GM19023 (cell line): ENCODE results near the gene PLXNA4.
"Not testable (repeated sequence)": the region's sequence is repeated elsewhere in the genome, so short reads cannot be mapped to it uniquely, and the experiment has no call there.

ENCODE experiments used
- ATAC-seq: cut with Tn5 transposase; IDR thresholded peaks from one replicate; pipeline ENCODE4 v1.9.1; 2021; ENCODE audit warnings: mild to moderate bottlenecking, moderate library complexity; ENCODE audit not compliant: unreplicated experiment

Gene PLXNA4

DNA sequence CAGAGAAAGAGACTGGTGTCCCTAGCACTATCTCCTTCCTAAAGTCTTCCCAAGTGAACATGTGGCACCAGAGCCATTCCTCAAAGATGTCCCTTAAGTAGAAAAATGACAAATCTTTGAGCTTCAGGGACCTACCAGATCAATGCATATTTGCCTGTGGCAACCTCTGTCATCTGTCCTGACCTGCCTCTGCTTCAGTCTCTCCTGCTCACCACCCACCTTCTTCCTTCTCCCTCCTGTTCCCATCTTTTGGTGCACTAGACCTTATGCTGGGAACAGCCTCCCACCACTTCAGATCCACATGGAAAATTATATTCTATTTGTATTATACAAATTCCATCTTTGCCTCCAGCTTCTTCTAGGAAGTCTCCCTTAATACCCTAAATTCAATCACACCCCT, 386.4 kb downstream of the PLXNA4 start:
- ATAC-seq = no peak

DNA sequence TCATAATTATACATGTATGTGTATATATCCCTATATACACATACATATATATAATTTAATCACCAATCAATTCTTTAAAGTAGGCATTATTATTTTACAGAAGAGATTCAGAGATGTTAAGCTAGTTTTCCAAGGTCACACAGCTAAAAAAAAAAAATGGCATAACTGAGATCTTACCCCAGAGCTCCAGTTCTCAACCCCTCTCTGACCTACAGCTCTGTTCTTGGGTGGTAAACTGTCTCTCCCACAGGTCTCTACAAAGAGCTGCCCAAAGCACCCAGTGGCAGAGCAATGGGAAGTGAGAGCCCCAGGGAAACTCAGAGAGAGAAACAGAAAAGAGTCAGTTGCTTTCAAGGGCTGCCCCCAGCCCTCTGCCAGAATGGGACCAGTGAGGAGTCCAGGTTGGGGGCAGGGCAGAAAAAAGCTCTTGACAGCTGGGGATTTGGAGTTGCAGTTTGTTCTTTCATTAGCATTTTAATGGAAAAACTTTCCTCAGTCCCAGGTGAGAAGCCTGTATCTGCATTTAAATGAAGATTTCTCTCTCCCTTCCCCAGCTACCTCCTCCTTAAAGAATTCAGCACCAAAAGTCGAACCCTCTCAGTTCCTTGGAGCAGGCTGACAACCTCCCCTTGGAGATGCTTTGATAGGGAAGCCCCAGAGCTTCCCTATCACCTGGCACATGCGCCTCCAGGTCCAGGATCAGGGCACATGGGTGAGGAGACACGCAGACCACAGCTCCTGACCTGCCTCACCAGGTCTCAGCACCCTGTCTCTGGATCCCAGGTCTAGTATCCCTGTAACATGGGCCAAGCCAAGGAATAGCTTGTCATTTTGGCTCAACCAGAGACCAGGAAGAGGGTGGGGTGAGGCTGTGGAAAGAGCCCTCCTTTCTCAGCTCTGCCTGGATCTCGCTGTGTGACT, 388.1 kb downstream of the PLXNA4 start:
- ATAC-seq = no peak

DNA sequence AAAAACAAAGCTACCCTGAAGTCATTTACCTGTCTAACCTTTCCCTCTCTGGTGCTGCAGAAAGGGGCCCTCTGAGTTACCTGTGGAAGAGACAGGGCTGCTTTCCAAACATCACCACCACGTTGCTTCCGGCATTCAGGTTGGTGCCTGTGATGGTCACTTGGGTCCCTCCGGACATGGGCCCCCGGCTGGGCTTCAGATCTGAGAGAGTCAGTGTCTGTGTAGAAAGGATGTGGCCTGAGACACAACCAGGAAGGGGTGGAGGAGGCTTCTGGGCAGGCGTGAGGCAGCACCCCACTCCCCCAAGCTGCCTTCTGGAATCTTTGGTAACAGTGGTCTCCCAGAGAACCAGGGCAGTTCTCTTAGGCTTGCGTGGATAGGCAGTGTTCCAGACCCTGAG, 388.9 kb downstream of the PLXNA4 start:
- no peak for ATAC-seq

- ATAC-seq = no peak
Measured at GRCh38 chr7:132185150-132185549, 391.1 kb downstream of the PLXNA4 start.

DNA sequence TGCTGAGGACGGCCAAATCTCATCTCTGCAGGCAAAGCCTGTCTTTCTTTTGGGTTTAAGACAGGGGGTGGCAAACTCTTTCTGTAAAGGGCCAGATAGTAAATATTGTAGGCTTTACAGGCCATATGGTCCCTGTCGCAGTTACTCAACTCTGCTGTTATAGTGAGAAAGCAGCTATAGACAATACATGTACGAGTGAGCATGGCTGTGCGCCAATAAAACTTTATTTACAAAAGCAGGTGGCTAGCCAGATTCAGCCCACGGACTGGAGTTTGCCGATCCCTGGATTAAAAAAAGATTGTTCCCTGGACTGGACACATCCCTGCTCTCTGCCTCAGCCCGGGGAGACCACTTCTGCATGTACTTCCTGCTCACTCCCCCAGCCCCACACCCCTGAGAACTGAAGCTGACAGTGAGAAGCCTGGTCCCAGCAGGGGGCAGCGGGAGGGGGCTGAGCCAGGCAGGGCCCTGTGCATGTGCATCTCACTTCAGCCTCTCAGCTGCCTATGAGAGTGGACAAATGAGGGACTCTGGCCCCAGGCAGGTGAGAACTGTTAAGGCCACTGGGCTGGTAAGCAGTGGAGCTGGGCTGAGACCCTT, 392.4 kb downstream of the PLXNA4 start:
- ATAC-seq = no peak

- no peak for ATAC-seq
Measured at GRCh38 chr7:132182992-132183391, 393.3 kb downstream of the PLXNA4 start.

DNA sequence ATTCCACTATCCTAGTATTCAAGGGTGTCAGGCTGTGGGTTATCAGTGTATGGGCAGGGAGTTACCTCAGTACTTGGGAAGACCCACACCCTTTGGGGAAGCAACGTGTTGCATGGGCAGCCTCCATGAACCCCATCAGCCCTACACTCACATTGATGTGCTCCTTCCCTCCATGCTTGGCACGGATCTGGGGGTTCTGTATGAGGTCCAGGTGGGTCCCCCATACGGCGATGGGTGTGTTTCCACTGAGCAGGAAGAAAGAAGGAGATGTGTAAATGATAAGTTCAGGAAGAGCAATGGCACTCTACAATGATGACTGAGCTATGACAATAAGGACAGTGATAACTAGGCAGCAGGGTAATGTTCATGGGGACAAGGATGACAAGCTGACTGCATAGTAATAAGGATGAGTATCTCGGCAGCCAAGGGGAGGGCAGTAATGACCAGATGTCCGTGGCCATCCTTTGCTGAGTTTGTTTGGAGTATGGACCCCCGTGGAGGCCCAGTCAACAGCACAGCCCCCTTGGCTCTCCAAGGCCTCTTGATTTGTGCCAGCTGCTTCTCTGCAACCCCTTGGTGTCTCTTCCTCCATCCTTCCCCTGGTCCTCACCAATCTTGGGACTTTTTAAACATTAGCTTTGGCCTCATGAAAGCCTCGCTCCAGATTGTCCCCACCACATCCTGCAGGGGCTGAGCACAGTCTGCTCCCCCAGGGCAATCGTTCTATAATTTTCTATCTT, 394.2 kb downstream of the PLXNA4 start:
- ATAC-seq = no peak

GRCh38 chr7:132181371-132181770, 394.9 kb downstream of the PLXNA4 start:
- no peak for ATAC-seq

DNA sequence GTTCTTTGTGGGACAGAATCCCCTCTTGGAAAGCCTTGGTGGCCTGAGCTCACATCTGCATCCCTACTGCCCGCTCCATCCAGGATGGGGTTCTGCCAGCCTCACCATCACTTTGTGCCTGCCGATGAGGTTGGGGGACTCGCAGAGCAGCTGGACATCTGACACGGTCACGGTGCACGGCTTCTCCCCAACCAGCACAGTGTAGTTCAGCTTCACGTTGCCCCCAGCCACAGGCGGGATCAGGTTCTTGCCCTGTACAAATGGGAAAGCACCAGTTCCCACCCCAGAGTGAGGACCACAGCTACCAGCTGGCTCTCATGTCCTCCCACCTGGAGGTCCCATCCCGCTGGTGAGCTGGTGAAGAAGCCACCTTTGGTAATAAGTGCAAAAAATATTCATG, 395.8 kb downstream of the PLXNA4 start:
- ATAC-seq = no peak

DNA sequence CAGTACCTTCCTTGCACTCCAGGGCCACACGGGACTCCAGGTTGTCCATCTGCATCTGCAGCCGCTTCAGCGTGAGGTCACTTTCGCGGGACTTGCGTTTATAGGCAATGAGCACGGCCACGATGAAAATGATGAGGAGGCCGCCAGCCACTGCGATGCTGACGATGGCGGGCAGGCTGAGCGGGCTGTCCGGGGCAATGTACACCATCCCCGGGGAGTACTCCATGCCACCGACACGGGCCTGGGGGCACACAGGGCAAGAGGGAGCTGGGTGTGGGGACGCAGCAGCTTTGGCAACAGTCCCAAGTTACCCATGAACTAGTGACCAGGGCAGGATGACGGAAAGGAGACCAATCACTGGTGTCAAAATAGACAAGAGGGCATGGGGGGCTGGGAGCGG, 396.6 kb downstream of the PLXNA4 start:
- no peak for ATAC-seq

GRCh38 chr7:132179080-132179430, 397.2 kb downstream of the PLXNA4 start:
- no peak for ATAC-seq

GRCh38 chr7:132178402-132179079, 397.7 kb downstream of the PLXNA4 start:
- ATAC-seq = not testable (repeated sequence)

- ATAC-seq = no peak
Measured at GRCh38 chr7:132177708-132178401, 398.4 kb downstream of the PLXNA4 start.

GRCh38 chr7:132176719-132177118, 399.6 kb downstream of the PLXNA4 start:
- ATAC-seq = no peak

GRCh38 chr7:132171130-132171576, 405.1 kb downstream of the PLXNA4 start:
- no peak for ATAC-seq

DNA sequence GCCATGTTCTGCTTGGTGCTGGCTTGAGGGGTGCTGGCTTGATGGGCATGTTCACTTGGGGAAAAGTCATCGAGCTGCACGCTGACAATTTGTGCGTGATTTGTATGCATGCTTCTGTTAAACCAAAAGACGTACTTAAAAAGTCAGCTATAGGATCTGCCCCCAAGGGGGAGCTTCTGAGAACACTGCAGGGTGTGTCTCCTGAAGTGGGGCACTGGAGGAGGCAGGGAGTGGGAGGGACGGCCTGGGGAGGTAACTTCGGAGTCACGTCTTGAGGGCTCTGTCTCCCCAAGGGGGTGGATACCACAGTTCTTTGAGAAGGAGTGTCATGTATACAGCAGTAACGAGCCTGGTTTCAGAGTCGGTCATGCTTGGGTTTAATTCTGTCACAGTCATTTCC, 406.5 kb downstream of the PLXNA4 start:
- ATAC-seq = no peak

- ATAC-seq = no peak
Measured at GRCh38 chr7:132168239-132168638, 408.0 kb downstream of the PLXNA4 start.

- not testable (repeated sequence) for ATAC-seq
Measured at GRCh38 chr7:132165695-132166094, 410.6 kb downstream of the PLXNA4 start.

GRCh38 chr7:132164558-132165125, 411.6 kb downstream of the PLXNA4 start:
- no peak for ATAC-seq

- no peak for ATAC-seq
Measured at GRCh38 chr7:132162556-132163144, 413.6 kb downstream of the PLXNA4 start.
